Amniotic epithelial cell (primary cell): ENCODE data around the gene CATSPERZ.
"Not testable (repeated sequence)": the region's sequence is repeated elsewhere in the genome, so short reads cannot be mapped to it uniquely, and the experiment has no call there.

Experiments
- DNase-seq: peaks from one replicate; pipeline ENCODE4 v3.0.0-alpha.2; 2010; ENCODE audit warnings: low read depth

The CATSPERZ gene

GRCh38 chr11:64304316-64305072 lies 4.3 kb downstream of the CATSPERZ start:
- peak; percentile 86 for DNase-seq

- peak; percentile 94 for DNase-seq
Observed at GRCh38 chr11:64305075-64305690, 5.0 kb downstream of the CATSPERZ start, which contains the start of gene ESRRA. TSS of gene ESRRA (plus strand) at chr11:64305524. CDS start at chr11:64307180, 1,656 bp downstream.

GRCh38 chr11:64305691-64306562 lies 5.8 kb downstream of the CATSPERZ start:
- DNase-seq = no peak

- DNase-seq = no peak
Observed at GRCh38 chr11:64306563-64306875, 6.4 kb downstream of the CATSPERZ start.

- peak; percentile 61 for DNase-seq
Observed at GRCh38 chr11:64306876-64307622, 6.9 kb downstream of the CATSPERZ start.

GRCh38 chr11:64307795-64308194 lies 7.6 kb downstream of the CATSPERZ start:
- DNase-seq = not testable (repeated sequence)

GRCh38 chr11:64312947-64313346 lies 12.8 kb downstream of the CATSPERZ start:
- no peak for DNase-seq

- DNase-seq = no peak
Observed at GRCh38 chr11:64313491-64314145, 13.5 kb downstream of the CATSPERZ start.

GRCh38 chr11:64314146-64314804 lies 14.1 kb downstream of the CATSPERZ start:
- DNase-seq = no peak

- DNase-seq = no peak
Observed at GRCh38 chr11:64314805-64315561, 14.8 kb downstream of the CATSPERZ start.

GRCh38 chr11:64315667-64316526 lies 15.7 kb downstream of the CATSPERZ start:
- not testable (repeated sequence) for DNase-seq

- DNase-seq = no peak
Observed at GRCh38 chr11:64316672-64317324, 16.6 kb downstream of the CATSPERZ start.

- peak; percentile 99 for DNase-seq
Observed at GRCh38 chr11:64317325-64317960, 17.3 kb downstream of the CATSPERZ start, which contains the start of gene TRMT112. TSS of gene TRMT112 (minus strand) at chr11:64317559. CDS start at chr11:64317526, 33 bp downstream.

GRCh38 chr11:64317961-64318765 lies 18.0 kb downstream of the CATSPERZ start, which contains the start of gene PRDX5:
TSS of gene PRDX5 (plus strand) at chr11:64318121. CDS start at chr11:64318216, 95 bp downstream.
- DNase-seq = peak; percentile 92

- DNase-seq = no peak
Observed at GRCh38 chr11:64318766-64319761, 18.9 kb downstream of the CATSPERZ start.

- DNase-seq = no peak
Observed at GRCh38 chr11:64320556-64320955, 20.4 kb downstream of the CATSPERZ start.
